Measurements from ENCODE around the gene ATP5ME. TPM values are rescaled to one million over a fixed set of nuclear protein-coding genes. Genes with fewer than 3 reads are reported as not detected.

ATP5ME gene
- total and polyA plus RNA-seq, 4 donors: 31.4 to 621 (median 169) TPM

DNA sequence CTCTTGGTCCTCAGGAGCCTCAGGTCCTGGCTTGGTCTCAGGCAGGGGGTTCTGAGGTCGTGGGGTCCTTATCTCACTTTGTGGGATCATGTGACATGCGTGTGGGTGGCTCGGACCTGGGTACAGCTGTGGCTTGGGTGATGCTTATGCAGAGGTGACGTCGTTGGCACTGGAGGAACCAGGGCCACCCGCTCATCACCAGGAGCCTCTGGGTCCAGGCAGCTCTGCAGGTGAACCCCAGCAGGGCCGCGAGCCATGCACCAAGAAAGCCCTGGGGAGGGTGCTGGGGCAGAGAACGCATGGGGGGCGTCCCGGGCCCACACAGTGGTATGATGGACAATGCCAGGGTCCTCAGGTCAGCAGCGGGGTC, 8.7 kb downstream of the ATP5ME start:
- 90% methylated on average over 12 of the region's 12 CpGs for WGBS
- Histone ChIP-seq H3K27ac (ENCODE audit: low read depth in 1 of 2, low read length in 2 of 2) (no peak overlapping the region), H3K27me3 (ENCODE audit: control insufficient read depth in 4 of 4, insufficient read depth in 4 of 4, low read length in 3 of 4) (no peaks in the 10 kb centered on the region), H3K36me3 (ENCODE audit: control insufficient read depth in 4 of 4, insufficient read depth in 3 of 4, low read depth in 1 of 4, low read length in 3 of 4) (peaks cover 0 to under 1% (median 0%) of the 10 kb centered on the region in 4 donors), H3K4me3 (ENCODE audit: low read depth in 1 of 3, low read length in 3 of 3) (no peak overlapping the region), H3K9me3 (ENCODE audit: control insufficient read depth in 4 of 4, low read length in 3 of 4) (no peaks in the 10 kb centered on the region), H3K4me1 (ENCODE audit: control insufficient read depth in 4 of 4, insufficient read depth in 4 of 4, low read length in 3 of 4) (no peaks in the 10 kb centered on the region), H3K9ac (ENCODE audit: low read depth in 1 of 2, low read length in 2 of 2) (no peak overlapping the region)
- no peak for DNase-seq (ENCODE audit: low spot score)
- TF ChIP-seq ATF3 (IDR thresholded peaks at IDR 0.05): no peak
- no peak for TF ChIP-seq RXRA (IDR thresholded peaks at IDR 0.05)
- no peak for TF ChIP-seq YY1 (IDR thresholded peaks at IDR 0.05)
- TF ChIP-seq EGR1 (IDR thresholded peaks at IDR 0.05; ENCODE audit: low read depth in 2 of 2): no peak
- no peak for TF ChIP-seq HNF4A (conservative IDR thresholded peaks at IDR 0.05)
- TF ChIP-seq GABPA (IDR thresholded peaks at IDR 0.05 in 1 of 2, conservative IDR thresholded peaks at IDR 0.05 in 1 of 2): no peak
- TF ChIP-seq, protein P1, sequence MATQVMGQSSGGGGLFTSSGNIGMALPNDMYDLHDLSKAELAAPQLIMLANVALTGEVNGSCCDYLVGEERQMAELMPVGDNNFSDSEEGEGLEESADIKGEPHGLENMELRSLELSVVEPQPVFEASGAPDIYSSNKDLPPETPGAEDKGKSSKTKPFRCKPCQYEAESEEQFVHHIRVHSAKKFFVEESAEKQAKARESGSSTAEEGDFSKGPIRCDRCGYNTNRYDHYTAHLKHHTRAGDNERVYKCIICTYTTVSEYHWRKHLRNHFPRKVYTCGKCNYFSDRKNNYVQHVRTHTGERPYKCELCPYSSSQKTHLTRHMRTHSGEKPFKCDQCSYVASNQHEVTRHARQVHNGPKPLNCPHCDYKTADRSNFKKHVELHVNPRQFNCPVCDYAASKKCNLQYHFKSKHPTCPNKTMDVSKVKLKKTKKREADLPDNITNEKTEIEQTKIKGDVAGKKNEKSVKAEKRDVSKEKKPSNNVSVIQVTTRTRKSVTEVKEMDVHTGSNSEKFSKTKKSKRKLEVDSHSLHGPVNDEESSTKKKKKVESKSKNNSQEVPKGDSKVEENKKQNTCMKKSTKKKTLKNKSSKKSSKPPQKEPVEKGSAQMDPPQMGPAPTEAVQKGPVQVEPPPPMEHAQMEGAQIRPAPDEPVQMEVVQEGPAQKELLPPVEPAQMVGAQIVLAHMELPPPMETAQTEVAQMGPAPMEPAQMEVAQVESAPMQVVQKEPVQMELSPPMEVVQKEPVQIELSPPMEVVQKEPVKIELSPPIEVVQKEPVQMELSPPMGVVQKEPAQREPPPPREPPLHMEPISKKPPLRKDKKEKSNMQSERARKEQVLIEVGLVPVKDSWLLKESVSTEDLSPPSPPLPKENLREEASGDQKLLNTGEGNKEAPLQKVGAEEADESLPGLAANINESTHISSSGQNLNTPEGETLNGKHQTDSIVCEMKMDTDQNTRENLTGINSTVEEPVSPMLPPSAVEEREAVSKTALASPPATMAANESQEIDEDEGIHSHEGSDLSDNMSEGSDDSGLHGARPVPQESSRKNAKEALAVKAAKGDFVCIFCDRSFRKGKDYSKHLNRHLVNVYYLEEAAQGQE (IDR thresholded peaks at IDR 0.05): no peak
- TF ChIP-seq, protein P2, sequence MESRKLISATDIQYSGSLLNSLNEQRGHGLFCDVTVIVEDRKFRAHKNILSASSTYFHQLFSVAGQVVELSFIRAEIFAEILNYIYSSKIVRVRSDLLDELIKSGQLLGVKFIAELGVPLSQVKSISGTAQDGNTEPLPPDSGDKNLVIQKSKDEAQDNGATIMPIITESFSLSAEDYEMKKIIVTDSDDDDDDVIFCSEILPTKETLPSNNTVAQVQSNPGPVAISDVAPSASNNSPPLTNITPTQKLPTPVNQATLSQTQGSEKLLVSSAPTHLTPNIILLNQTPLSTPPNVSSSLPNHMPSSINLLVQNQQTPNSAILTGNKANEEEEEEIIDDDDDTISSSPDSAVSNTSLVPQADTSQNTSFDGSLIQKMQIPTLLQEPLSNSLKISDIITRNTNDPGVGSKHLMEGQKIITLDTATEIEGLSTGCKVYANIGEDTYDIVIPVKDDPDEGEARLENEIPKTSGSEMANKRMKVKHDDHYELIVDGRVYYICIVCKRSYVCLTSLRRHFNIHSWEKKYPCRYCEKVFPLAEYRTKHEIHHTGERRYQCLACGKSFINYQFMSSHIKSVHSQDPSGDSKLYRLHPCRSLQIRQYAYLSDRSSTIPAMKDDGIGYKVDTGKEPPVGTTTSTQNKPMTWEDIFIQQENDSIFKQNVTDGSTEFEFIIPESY (IDR thresholded peaks at IDR 0.05): no peak
- TF ChIP-seq SP1 (IDR thresholded peaks at IDR 0.05): no peak
- no peak for TF ChIP-seq RAD21 (IDR thresholded peaks at IDR 0.05)
- no peak for TF ChIP-seq FOXA2 (IDR thresholded peaks at IDR 0.05)
- no peak for TF ChIP-seq NR2F2 (IDR thresholded peaks at IDR 0.05)
- TF ChIP-seq JUND (IDR thresholded peaks at IDR 0.05): no peak
- TF ChIP-seq, protein P3, sequence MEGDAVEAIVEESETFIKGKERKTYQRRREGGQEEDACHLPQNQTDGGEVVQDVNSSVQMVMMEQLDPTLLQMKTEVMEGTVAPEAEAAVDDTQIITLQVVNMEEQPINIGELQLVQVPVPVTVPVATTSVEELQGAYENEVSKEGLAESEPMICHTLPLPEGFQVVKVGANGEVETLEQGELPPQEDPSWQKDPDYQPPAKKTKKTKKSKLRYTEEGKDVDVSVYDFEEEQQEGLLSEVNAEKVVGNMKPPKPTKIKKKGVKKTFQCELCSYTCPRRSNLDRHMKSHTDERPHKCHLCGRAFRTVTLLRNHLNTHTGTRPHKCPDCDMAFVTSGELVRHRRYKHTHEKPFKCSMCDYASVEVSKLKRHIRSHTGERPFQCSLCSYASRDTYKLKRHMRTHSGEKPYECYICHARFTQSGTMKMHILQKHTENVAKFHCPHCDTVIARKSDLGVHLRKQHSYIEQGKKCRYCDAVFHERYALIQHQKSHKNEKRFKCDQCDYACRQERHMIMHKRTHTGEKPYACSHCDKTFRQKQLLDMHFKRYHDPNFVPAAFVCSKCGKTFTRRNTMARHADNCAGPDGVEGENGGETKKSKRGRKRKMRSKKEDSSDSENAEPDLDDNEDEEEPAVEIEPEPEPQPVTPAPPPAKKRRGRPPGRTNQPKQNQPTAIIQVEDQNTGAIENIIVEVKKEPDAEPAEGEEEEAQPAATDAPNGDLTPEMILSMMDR (IDR thresholded peaks at IDR 0.05; ENCODE audit: low read depth, low read length, missing input control): no peak
- no peak for TF ChIP-seq HNF4G (IDR thresholded peaks at IDR 0.05)

GRCh38 chr4:664713-665231, 9.3 kb downstream of the ATP5ME start:
- DNase-seq (ENCODE audit: low spot score): no peak
- 96% methylated on average over 24 of the region's 24 CpGs for WGBS
- TF ChIP-seq, protein P1 (IDR thresholded peaks at IDR 0.05): no peak
- TF ChIP-seq, protein P2 (IDR thresholded peaks at IDR 0.05): no peak
- no peak for TF ChIP-seq HNF4G (IDR thresholded peaks at IDR 0.05)
- no peaks in the 10 kb centered on the region for H3K9me3 ChIP-seq (ENCODE audit: control insufficient read depth in 4 of 4, low read length in 3 of 4)
- no peak overlapping the region for H3K9ac ChIP-seq (ENCODE audit: low read depth in 1 of 2, low read length in 2 of 2)
- no peaks in the 10 kb centered on the region for H3K36me3 ChIP-seq (ENCODE audit: control insufficient read depth in 4 of 4, insufficient read depth in 3 of 4, low read depth in 1 of 4, low read length in 3 of 4)
- H3K4me3 ChIP-seq (ENCODE audit: low read depth in 1 of 3, low read length in 3 of 3): no peak overlapping the region
- H3K4me1 ChIP-seq (ENCODE audit: control insufficient read depth in 4 of 4, insufficient read depth in 4 of 4, low read length in 3 of 4): no peaks in the 10 kb centered on the region
- H3K27me3 ChIP-seq (ENCODE audit: control insufficient read depth in 4 of 4, insufficient read depth in 4 of 4, low read length in 3 of 4): no peaks in the 10 kb centered on the region
- no peak overlapping the region for H3K27ac ChIP-seq (ENCODE audit: low read depth in 1 of 2, low read length in 2 of 2)

Data from liver (tissue), 9 donors.